DOHH2 (cell line): ENCODE measurements around the gene MRPS23.

Experiments used
- H3F3A ChIP-seq: fragments of 200-600 bp; sonication (generic), shearing (Covaris generic); 2 replicates; pipeline ENCODE4 v1.6.0; 2016; ENCODE audit warnings: antibody characterized with exemption, mild to moderate bottlenecking; ENCODE audit not compliant: control insufficient read depth, insufficient read depth
- H3K27ac ChIP-seq: fragments of 200-600 bp; sonication (generic); 2 replicates; pipeline ENCODE4 v1.5.1; 2014; ENCODE audit warnings: low read depth, mild to moderate bottlenecking, low read length, moderate library complexity
- H3K27me3 ChIP-seq: fragments of 200-600 bp; sonication (generic); 2 replicates; pipeline ENCODE4 v1.6.1; 2014; ENCODE audit warnings: mild to moderate bottlenecking, low read length, mixed read lengths; ENCODE audit not compliant: control insufficient read depth
- H3K36me3 ChIP-seq: fragments of 200-600 bp; sonication (generic); 2 replicates; pipeline ENCODE4 v1.6.1; 2014; ENCODE audit warnings: mild to moderate bottlenecking, low read length, moderate library complexity, mixed read lengths; ENCODE audit not compliant: control insufficient read depth
- H3K4me1 ChIP-seq: fragments of 200-600 bp; sonication (generic); 2 replicates; pipeline ENCODE4 v1.6.1; 2014; ENCODE audit warnings: mild to moderate bottlenecking, low read length, mixed read lengths; ENCODE audit not compliant: control insufficient read depth
- H3K4me2 ChIP-seq: fragments of 200-600 bp; sonication (generic); 2 replicates; pipeline ENCODE4 v1.6.0; 2014; ENCODE audit warnings: mild to moderate bottlenecking, low read length, moderate library complexity
- H3K4me3 ChIP-seq: fragments of 200-600 bp; sonication (generic); 2 replicates; pipeline ENCODE4 v1.5.1; 2014; ENCODE audit warnings: mild to moderate bottlenecking, low read length, mixed read lengths
- H3K79me2 ChIP-seq: fragments of 200-600 bp; sonication (generic); 2 replicates; pipeline ENCODE4 v1.6.1; 2014; ENCODE audit warnings: mild to moderate bottlenecking, low read length, mixed read lengths; ENCODE audit not compliant: control insufficient read depth
- H3K9me2 ChIP-seq: fragments of 200-600 bp; sonication (generic); replicated peaks from 2 replicates; pipeline ENCODE4 v1.6.1; 2014; ENCODE audit warnings: mild to moderate bottlenecking, low read length, mixed read lengths; ENCODE audit not compliant: control insufficient read depth
- H3K9me3 ChIP-seq: fragments of 200-600 bp; sonication (generic); 2 replicates; pipeline ENCODE4 v1.6.1; 2014; ENCODE audit warnings: antibody characterized with exemption, low read length, mixed read lengths; ENCODE audit not compliant: control insufficient read depth, insufficient read depth
- H4K20me1 ChIP-seq: fragments of 200-600 bp; sonication (generic); 2 replicates; pipeline ENCODE4 v1.6.0; 2014; ENCODE audit warnings: low read depth, mild to moderate bottlenecking, antibody characterized with exemption, low read length, moderate library complexity; ENCODE audit not compliant: control insufficient read depth, insufficient read depth
- CTCF ChIP-seq: fragments of 200-600 bp; sonication (generic); IDR thresholded peaks from one replicate; pipeline ENCODE4 v1.5.1; 2014; ENCODE audit warnings: antibody characterized with exemption, mild to moderate bottlenecking, low read depth, low read length; ENCODE audit not compliant: poor library complexity, severe bottlenecking
- EZH2phosphoT487 ChIP-seq: fragments of 200-600 bp; sonication (generic); IDR thresholded peaks from 2 replicates; pipeline ENCODE4 v1.6.1; 2017; ENCODE audit warnings: borderline replicate concordance, mild to moderate bottlenecking, antibody characterized with exemption, low read length, moderate library complexity, mixed read lengths

The MRPS23 gene

GRCh38 chr17:57862694-57863667 is 13.1 kb upstream of the MRPS23 start:
- Histone ChIP-seq H3K79me2 (no peaks in the 10 kb centered on the region), H3K4me3 (no peak overlapping the region), H3K9me3 (no peaks in the 10 kb centered on the region), H3K4me1 (peaks cover 23% of the 10 kb centered on the region), H3K27ac (no peak overlapping the region), H3F3A (no peaks in the 10 kb centered on the region), H4K20me1 (no peaks in the 10 kb centered on the region), H3K36me3 (no peaks in the 10 kb centered on the region), H3K4me2 (no peak overlapping the region), H3K9me2 (no peaks in the 10 kb centered on the region), H3K27me3 (peaks cover 56% of the 10 kb centered on the region)
- TF ChIP-seq CTCF: no peak
- TF ChIP-seq EZH2phosphoT487: no peak

DNA sequence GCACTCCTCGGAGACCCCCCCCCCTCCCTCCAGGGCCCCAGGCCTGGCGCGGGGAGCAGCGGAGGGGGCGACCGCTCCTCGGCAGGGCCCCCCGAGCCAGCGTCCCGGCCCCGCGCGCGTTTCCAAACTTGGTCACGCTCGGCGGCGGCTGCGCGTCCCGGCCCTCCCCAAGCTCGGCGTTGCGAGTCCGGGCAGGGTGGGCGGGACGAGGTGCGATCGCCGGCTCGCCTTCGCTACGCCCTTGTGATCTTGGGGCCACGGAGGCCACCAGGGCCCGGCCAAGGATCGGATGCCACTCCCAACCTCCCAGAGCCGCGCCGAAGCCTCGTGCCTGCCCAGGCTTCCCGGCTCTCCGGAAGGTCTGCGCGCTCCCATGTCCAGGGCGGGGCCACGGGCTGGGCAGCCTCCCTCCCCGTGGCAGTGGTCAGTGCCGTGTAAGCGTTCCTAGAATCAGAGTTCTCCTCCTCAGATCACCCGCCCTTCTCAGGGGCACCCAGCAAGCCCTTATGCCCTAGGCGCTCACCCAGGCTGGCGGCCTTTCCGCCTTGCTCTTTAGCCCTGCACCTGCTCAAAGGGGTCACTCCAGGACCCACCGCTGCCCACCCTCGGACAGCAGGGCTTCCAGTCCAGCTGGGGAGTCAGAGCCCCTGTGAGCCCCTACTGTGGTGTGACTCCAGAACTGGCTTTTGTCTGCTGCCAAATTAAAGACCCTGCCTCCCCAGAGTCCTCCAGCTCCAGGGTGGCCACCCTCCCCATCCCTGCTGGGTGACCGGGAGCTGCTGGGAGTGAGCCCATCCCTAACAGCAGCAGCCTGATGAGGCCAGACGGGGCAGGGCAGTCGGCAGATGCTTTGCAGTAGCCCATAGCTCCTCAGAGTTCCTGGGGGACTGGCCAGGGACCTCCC is 12.2 kb upstream of the MRPS23 start:
- no peak overlapping the region for H3K4me3 ChIP-seq
- no peaks in the 10 kb centered on the region for H3K9me2 ChIP-seq
- H4K20me1 ChIP-seq: no peaks in the 10 kb centered on the region
- no peak overlapping the region for H3K27ac ChIP-seq
- no peaks in the 10 kb centered on the region for H3K9me3 ChIP-seq
- H3K79me2 ChIP-seq: no peaks in the 10 kb centered on the region
- H3K4me1 ChIP-seq: peaks cover 17% of the 10 kb centered on the region
- no peaks in the 10 kb centered on the region for H3F3A ChIP-seq
- peaks cover 56% of the 10 kb centered on the region for H3K27me3 ChIP-seq
- H3K36me3 ChIP-seq: no peaks in the 10 kb centered on the region
- TF ChIP-seq EZH2phosphoT487 (no peak), CTCF (no peak)
- H3K4me2 ChIP-seq: peak overlapping the region; percentile 34; the same call in 1 of the 2 replicates

GRCh38 chr17:57861000-57861789 is 11.4 kb upstream of the MRPS23 start:
- no peak overlapping the region for H3K27ac ChIP-seq

More at GRCh38 chr17:57861000-57861789, 11.4 kb upstream of the MRPS23 start:
- peaks cover 56% of the 10 kb centered on the region for H3K27me3 ChIP-seq
- no peaks in the 10 kb centered on the region for H4K20me1 ChIP-seq
- no peaks in the 10 kb centered on the region for H3K9me3 ChIP-seq
- no peak for TF ChIP-seq CTCF
- TF ChIP-seq EZH2phosphoT487: peak; percentile 60; the same call in 1 of the 2 replicates
- no peaks in the 10 kb centered on the region for H3K79me2 ChIP-seq
- no peaks in the 10 kb centered on the region for H3K9me2 ChIP-seq
- no peaks in the 10 kb centered on the region for H3K36me3 ChIP-seq
- no peak overlapping the region for H3K4me3 ChIP-seq
- peak overlapping the region; percentile 34 for H3K4me2 ChIP-seq
- no peaks in the 10 kb centered on the region for H3F3A ChIP-seq
- H3K4me1 ChIP-seq: peaks cover 17% of the 10 kb centered on the region
